Muscle layer of duodenum (tissue), 2 donors: ENCODE results near the gene TAMM41.
A peak's percentile ranks its signal among the peaks of the same experiment; 100 is the strongest.

Source experiments
- H3K27ac ChIP-seq: one replicate; pipeline ENCODE4 v1.7.0; 2013; ENCODE audit warnings: mild to moderate bottlenecking, low read length
- H3K27me3 ChIP-seq: one replicate; pipeline ENCODE4 v1.7.0; 2013; ENCODE audit warnings: low read depth, mild to moderate bottlenecking, control low read depth, low read length
- H3K36me3 ChIP-seq, 2 donors: one replicate each; pipeline ENCODE4 v1.7.0; 2013; ENCODE audit warnings: low read length in 2 of 2, control low read depth in 1 of 2, mild to moderate bottlenecking in 1 of 2; ENCODE audit not compliant: insufficient read depth in 2 of 2, control insufficient read depth in 1 of 2
- H3K4me1 ChIP-seq, 2 donors: one replicate each; pipeline ENCODE4 v1.7.0; 2013; ENCODE audit warnings: low read length in 2 of 2, mild to moderate bottlenecking in 2 of 2, control low read depth in 1 of 2, moderate library complexity in 1 of 2; ENCODE audit not compliant: insufficient read depth in 2 of 2, control insufficient read depth in 1 of 2
- H3K4me3 ChIP-seq, 2 donors: one replicate each; pipeline ENCODE4 v1.7.0; 2013; ENCODE audit warnings: low read length in 2 of 2, low read depth in 1 of 2, mild to moderate bottlenecking in 1 of 2
- H3K9me3 ChIP-seq, 2 donors: one replicate each; pipeline ENCODE4 v1.7.0; 2013; ENCODE audit warnings: low read length in 2 of 2, control low read depth in 1 of 2, mild to moderate bottlenecking in 1 of 2; ENCODE audit not compliant: control insufficient read depth in 1 of 2
- donor health status: healthy.

Gene TAMM41

GRCh38 chr3:11810276-11810675 lies 36.4 kb downstream of the TAMM41 start:
- Histone ChIP-seq H3K36me3 (peaks cover 24 to 31% of the 10 kb centered on the region in 2 donors), H3K27ac (peak overlapping the region; percentile 46), H3K9me3 (no peaks in the 10 kb centered on the region), H3K27me3 (no peaks in the 10 kb centered on the region), H3K4me1 (peaks cover 6 to 20% of the 10 kb centered on the region in 2 donors), H3K4me3 (no peak overlapping the region)

GRCh38 chr3:11808231-11808630 lies 38.5 kb downstream of the TAMM41 start:
- Histone ChIP-seq H3K9me3 (no peaks in the 10 kb centered on the region), H3K4me3 (no peak overlapping the region), H3K36me3 (peaks cover 19 to 31% of the 10 kb centered on the region in 2 donors), H3K27ac (peak overlapping the region; percentile 66), H3K4me1 (peaks cover 6 to 20% of the 10 kb centered on the region in 2 donors), H3K27me3 (no peaks in the 10 kb centered on the region)

DNA sequence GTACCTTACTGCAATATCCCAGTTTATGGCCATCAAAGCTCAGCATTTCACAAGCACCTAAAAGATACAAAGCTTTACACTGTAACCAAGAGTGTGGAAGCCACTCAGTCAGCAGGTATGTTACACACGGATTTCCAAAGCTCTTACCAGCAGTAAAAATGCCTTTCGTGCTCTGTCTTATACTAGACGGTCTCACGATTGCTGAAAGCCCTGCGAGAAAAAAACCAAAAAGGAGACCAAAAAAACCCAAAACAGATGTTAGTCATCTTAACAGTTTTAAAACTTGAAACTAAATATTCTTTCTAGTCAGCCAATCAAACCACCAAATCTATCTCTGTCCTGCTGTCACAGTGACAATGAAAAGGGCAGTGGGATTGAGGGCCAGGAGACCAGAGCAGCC lies 39.0 kb downstream of the TAMM41 start:
- H3K9me3 ChIP-seq, result peaks cover 0 to 4% of the 10 kb centered on the region in 2 donors
- H3K27ac ChIP-seq, result peak overlapping the region; percentile 66
- peaks cover 6 to 20% of the 10 kb centered on the region in 2 donors for H3K4me1 ChIP-seq
- peaks cover 21 to 31% of the 10 kb centered on the region in 2 donors for H3K36me3 ChIP-seq
- H3K4me3 ChIP-seq, result no peak overlapping the region
- H3K27me3 ChIP-seq, result no peaks in the 10 kb centered on the region

- no peak overlapping the region for H3K27ac ChIP-seq
- no peaks in the 10 kb centered on the region for H3K27me3 ChIP-seq
- H3K36me3 ChIP-seq, result peaks cover 27 to 36% of the 10 kb centered on the region in 2 donors
Measured at GRCh38 chr3:11805716-11806115, 41.0 kb downstream of the TAMM41 start.

DNA sequence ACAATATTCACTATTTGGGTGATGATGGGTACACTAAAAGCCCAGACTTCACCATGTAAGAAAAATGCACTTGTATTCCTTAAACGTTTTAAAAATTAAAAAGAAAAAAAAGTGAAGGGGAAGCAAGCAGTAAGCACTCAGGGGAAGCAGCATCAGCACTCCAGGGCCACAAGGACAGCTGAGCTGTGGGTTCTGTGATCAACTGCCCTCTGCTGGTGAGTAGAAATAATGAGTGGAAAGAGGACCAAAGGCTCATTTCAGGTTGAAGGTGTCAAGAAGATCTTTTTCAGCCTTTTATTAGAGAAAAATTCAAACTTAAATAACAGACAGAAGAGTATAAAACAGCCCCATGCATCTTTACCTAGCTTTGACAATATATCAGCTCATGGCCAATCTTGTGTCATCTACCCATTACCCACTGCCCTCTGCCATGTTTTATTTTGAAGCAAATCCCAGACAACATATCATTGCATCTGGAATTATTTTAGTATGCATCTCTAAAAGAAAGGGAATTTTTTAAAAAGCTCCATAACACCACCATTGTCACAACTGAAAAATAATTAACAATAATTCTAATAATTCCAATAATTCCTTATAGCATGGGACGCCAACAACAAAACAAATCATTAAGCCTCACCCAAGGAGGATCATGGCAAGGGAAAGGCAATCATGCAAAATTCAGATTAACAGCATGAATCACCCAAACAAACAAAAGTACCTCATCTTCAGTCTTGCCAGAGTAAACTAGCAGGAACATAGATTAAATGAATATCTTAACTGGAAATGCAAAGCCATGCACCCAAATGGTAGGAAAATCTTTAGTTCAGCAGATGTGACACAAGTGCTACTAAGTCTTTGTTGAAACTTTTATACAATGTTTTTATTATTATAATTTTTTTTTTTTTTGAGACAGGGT lies 42.5 kb downstream of the TAMM41 start:
- Histone ChIP-seq H3K4me3 (no peak overlapping the region), H3K9me3 (peaks cover 0 to 9% of the 10 kb centered on the region in 2 donors), H3K4me1 (peaks cover 0 to 12% of the 10 kb centered on the region in 2 donors), H3K36me3 (peaks cover 22 to 50% of the 10 kb centered on the region in 2 donors), H3K27ac (no peak overlapping the region), H3K27me3 (no peaks in the 10 kb centered on the region)

More at GRCh38 chr3:11805716-11806115, 41.0 kb downstream of the TAMM41 start:
- Histone ChIP-seq H3K4me1 (peaks cover 6 to 20% of the 10 kb centered on the region in 2 donors), H3K9me3 (peaks cover 0 to 5% of the 10 kb centered on the region in 2 donors), H3K4me3 (no peak overlapping the region)

GRCh38 chr3:11799791-11800190 lies 46.9 kb downstream of the TAMM41 start:
- H3K27ac ChIP-seq, result no peak overlapping the region
- H3K4me3 ChIP-seq, result no peak overlapping the region
- H3K9me3 ChIP-seq, result peaks cover 0 to 9% of the 10 kb centered on the region in 2 donors
- H3K27me3 ChIP-seq, result no peaks in the 10 kb centered on the region
- H3K4me1 ChIP-seq, result no peaks in the 10 kb centered on the region
- H3K36me3 ChIP-seq, result peaks cover 0 to 58% of the 10 kb centered on the region in 2 donors

- no peaks in the 10 kb centered on the region for H3K27me3 ChIP-seq
- no peak overlapping the region for H3K27ac ChIP-seq
- H3K36me3 ChIP-seq, result peaks cover 13 to 30% of the 10 kb centered on the region in 2 donors
- no peak overlapping the region for H3K4me3 ChIP-seq
- peaks cover 0 to 4% of the 10 kb centered on the region in 2 donors for H3K9me3 ChIP-seq
- H3K4me1 ChIP-seq, result no peaks in the 10 kb centered on the region
Measured at GRCh38 chr3:11794927-11795326, 51.8 kb downstream of the TAMM41 start.

- Histone ChIP-seq H3K36me3 (peaks cover 31 to 34% of the 10 kb centered on the region in 2 donors), H3K4me3 (no peak overlapping the region), H3K4me1 (no peaks in the 10 kb centered on the region), H3K27ac (no peak overlapping the region), H3K27me3 (no peaks in the 10 kb centered on the region), H3K9me3 (no peaks in the 10 kb centered on the region)
Measured at GRCh38 chr3:11791339-11792200, 55.1 kb downstream of the TAMM41 start.

- no peaks in the 10 kb centered on the region for H3K4me1 ChIP-seq
- no peaks in the 10 kb centered on the region for H3K9me3 ChIP-seq
- peaks cover 31 to 34% of the 10 kb centered on the region in 2 donors for H3K36me3 ChIP-seq
- no peaks in the 10 kb centered on the region for H3K27me3 ChIP-seq
- no peak overlapping the region for H3K4me3 ChIP-seq
- no peak overlapping the region for H3K27ac ChIP-seq
Measured at GRCh38 chr3:11789412-11789811, 57.3 kb downstream of the TAMM41 start.

DNA sequence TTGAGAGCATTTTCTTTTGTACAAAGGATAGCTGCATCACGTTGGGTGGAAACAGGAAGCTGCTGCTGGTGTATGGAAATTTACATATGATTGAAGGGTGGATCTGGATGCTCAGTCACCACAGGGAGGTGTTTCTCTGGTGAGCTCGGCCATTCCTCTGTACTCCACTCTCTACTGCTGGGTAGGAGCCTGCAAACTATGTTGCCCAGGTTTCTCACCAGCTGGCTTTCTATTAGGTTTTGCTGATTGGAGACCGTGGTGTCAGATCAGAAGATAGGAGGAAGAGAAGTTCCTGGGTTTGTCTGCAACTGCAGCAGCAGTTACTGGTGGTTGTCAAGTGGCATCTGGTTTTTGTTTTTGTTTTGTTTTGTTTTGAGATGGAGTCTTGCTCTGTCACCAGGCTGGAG lies 61.7 kb downstream of the TAMM41 start:
- Histone ChIP-seq H3K27me3 (no peaks in the 10 kb centered on the region), H3K27ac (no peak overlapping the region), H3K4me1 (no peaks in the 10 kb centered on the region), H3K36me3 (peaks cover 18 to 29% of the 10 kb centered on the region in 2 donors), H3K4me3 (no peak overlapping the region), H3K9me3 (no peaks in the 10 kb centered on the region)

GRCh38 chr3:11780341-11780740 lies 66.3 kb downstream of the TAMM41 start:
- peaks cover 0 to 3% of the 10 kb centered on the region in 2 donors for H3K36me3 ChIP-seq
- H3K27me3 ChIP-seq, result no peaks in the 10 kb centered on the region
- no peak overlapping the region for H3K27ac ChIP-seq
- H3K4me1 ChIP-seq, result no peaks in the 10 kb centered on the region
- H3K9me3 ChIP-seq, result no peaks in the 10 kb centered on the region
- H3K4me3 ChIP-seq, result no peak overlapping the region
